Islet of Langerhans (tissue), 1 donor: ENCODE results near the gene KCNK16.

Source experiments
- FAIRE-seq: peaks from one replicate; lab custom pipeline; 2011; peaks lifted over from hg19 to GRCh38; lab: Jason Lieb, UNC

The KCNK16 gene

GRCh38 chr6:39341937-39342336 lies 19.4 kb upstream of the KCNK16 start:
- no peak for FAIRE-seq

GRCh38 chr6:39341352-39341751 lies 18.9 kb upstream of the KCNK16 start:
- FAIRE-seq, result no peak

- peak; percentile 94 for FAIRE-seq
Observed at GRCh38 chr6:39339868-39340550, 17.5 kb upstream of the KCNK16 start.

- no peak for FAIRE-seq
Observed at GRCh38 chr6:39339096-39339867, 16.8 kb upstream of the KCNK16 start.

- no peak for FAIRE-seq
Observed at GRCh38 chr6:39338397-39338796, 15.9 kb upstream of the KCNK16 start.

GRCh38 chr6:39335780-39336545 lies 13.5 kb upstream of the KCNK16 start:
- no peak for FAIRE-seq

- FAIRE-seq, result no peak
Observed at GRCh38 chr6:39333644-39334438, 11.3 kb upstream of the KCNK16 start.

GRCh38 chr6:39330476-39330875 lies 8.0 kb upstream of the KCNK16 start:
- no peak for FAIRE-seq

GRCh38 chr6:39330057-39330456 lies 7.6 kb upstream of the KCNK16 start:
- FAIRE-seq, result no peak

GRCh38 chr6:39328066-39328465 lies 5.6 kb upstream of the KCNK16 start:
- no peak for FAIRE-seq

GRCh38 chr6:39327507-39327906 lies 5.0 kb upstream of the KCNK16 start:
- peak; percentile 55 for FAIRE-seq

- no peak for FAIRE-seq
Observed at GRCh38 chr6:39321761-39322160, 741 bp downstream of the KCNK16 start.

GRCh38 chr6:39320363-39320984 lies 2.0 kb downstream of the KCNK16 start:
- no peak for FAIRE-seq

- no peak for FAIRE-seq
Observed at GRCh38 chr6:39319621-39320362, 2.7 kb downstream of the KCNK16 start.

- FAIRE-seq, result no peak
Observed at GRCh38 chr6:39317256-39317655, 5.2 kb downstream of the KCNK16 start.

GRCh38 chr6:39314273-39314795 lies 8.2 kb downstream of the KCNK16 start, which contains the start of gene KCNK17:
Gene KCNK17 (minus strand): TSS chr6:39314419. CDS start chr6:39314320, 99 bp downstream.
- FAIRE-seq, result no peak

GRCh38 chr6:39313526-39314272 lies 8.8 kb downstream of the KCNK16 start:
- FAIRE-seq, result no peak

GRCh38 chr6:39312912-39313525 lies 9.5 kb downstream of the KCNK16 start:
- no peak for FAIRE-seq

- no peak for FAIRE-seq
Observed at GRCh38 chr6:39310542-39310941, 12.0 kb downstream of the KCNK16 start.
